GM21529 (cell line): ENCODE measurements around the gene ASPM.
"Not testable (repeated sequence)": the region's sequence is repeated elsewhere in the genome, so short reads cannot be mapped to it uniquely, and the experiment has no call there.

ENCODE experiments used
- ATAC-seq: cut with Tn5 transposase; IDR thresholded peaks from one replicate; pipeline ENCODE4 v1.9.1; 2021; ENCODE audit not compliant: unreplicated experiment

ASPM gene

DNA sequence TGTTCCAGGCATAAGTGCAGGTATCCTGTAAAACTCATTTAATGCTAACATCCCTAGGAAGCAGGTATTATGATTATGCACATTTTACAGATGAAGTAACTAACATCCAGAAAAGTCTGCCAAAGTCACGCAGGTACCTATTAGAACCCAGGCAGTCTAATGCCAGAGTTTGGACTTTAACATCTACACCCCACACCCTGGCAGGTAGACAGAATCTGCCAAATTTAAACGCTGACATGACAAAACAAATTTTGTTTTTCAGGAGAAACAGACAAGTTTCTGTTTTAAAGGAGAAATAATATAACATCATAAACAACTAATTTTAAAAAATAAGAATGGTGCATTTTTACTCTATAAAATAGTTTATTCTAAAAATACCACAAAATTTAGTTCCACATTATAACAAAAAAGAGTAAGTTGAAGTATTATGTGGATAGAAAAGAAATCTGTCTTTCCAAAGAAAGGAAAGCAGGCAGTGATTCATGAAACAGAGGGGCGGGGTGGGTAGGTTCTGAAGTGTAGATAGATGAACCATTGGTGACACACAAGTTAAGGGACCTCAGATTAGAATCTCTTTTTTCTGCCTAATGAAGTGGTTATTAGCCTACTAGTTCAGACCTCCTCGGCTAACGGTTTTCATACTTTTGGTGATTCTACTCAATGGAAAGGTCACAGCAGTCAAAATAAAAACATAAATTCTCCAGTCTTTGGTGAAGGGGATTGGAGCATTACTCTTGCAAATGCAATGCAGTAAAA is 1.7 kb downstream of the ASPM start:
- ATAC-seq: no peak

GRCh38 chr1:197143276-197143675 is 3.2 kb downstream of the ASPM start:
- no peak for ATAC-seq

DNA sequence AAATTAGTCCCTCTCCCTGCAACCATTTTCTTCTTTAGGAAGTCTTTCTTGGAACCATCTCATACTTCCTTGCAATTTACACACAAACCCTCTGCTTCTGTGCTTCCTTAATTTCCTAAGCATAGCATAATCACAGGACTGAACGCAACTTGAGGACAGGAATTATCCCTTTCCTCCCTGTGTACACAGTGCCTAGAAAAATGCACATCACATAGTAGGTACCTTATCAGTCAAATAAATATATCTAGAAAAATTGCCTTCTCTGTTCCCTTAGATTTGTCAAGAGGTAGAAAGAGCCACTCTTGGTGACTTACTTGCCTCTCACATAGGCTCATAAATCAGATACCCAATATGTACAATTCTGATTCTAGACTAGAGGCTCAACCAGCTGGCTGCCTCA is 4.9 kb downstream of the ASPM start:
- no peak for ATAC-seq

- no peak for ATAC-seq
These were observed 6.3 kb downstream of the ASPM start for GRCh38 chr1:197140121-197140520.

GRCh38 chr1:197139169-197139568 is 7.3 kb downstream of the ASPM start:
- no peak for ATAC-seq

DNA sequence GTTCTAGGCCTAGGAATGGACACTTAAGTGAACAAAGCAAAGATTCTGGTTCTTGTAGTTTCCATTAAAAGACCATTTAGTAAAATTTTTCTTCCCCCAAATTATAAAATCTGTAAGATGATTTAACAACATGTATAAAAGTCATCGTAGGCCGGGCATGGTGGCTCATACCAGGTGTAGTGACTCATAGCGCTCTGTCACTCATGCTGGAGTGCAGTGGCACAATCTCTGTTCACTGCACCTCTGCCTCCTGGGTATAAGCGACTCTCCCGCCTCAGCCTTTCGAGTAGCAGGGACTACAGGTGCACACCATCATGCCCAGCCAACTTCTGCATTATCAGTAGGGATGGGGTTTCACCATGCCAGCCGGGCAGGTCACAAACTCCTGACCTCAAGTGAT is 9.1 kb downstream of the ASPM start:
- no peak for ATAC-seq

DNA sequence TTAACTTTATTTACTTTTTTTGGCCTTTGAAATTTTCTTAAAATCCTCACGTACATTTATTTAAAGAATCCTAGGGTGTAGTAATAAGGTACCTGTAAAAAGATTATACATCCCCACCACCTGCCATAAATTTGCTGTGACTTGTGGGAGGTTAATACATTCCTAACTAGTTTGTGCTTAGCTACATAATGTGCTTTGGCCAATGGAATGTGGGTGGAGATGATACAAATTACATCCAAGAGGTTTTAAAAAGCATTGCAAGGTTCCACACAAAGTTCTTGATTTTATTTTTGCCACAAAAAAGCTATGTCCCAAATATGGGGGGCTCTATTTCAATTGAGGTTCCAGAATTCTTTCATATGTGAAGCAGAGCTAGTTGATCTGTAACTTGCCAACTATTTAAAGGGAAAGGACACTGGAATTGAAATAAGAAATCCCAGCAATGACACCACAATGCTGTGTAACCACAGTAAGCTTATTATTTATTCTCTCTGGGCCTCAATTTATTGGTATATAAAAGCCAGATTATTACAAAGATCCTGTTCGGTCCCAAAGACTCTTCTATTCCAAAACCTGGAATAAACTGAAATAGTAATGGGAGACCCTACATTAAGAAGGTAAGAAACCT is 15.7 kb downstream of the ASPM start:
- ATAC-seq: no peak

- no peak for ATAC-seq
These were observed 16.8 kb downstream of the ASPM start for GRCh38 chr1:197129698-197130097.

GRCh38 chr1:197127246-197127912 is 19.1 kb downstream of the ASPM start:
- ATAC-seq: no peak

DNA sequence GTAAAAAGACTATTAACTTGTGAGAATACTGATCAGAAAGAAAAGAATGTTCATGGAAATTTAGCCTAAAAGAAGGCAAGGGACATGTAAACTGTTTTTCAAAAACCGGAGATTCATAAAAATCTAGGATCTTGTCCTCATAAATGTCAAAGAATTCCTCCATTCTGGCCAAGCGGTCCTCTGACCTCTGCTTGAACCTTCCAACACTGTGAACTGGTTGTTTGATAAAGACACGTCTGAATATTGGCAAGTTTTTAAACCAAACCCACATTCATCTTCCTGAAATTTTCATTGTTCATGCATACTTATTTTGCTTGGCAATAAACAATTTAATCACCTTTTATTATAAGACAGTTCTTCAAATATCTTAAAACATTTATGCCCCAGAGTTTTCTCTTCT is 19.8 kb downstream of the ASPM start:
- no peak for ATAC-seq

DNA sequence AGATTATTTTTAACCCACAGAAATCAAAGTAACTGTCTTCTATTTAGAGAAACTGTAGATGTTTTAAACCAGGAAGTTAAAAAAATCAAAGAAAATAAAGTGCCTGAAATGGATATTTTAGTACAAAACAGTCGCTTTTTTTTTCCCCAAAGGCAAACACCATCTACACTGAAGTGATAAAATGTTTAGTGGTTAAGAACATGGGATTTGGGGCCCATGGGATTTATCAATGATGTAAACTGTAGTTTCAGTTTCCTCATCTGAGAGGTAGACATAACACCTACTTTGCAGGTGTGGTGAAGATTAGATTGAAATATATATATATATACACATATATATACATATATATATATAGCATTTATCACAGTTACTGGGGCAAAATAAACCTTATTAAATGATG is 22.1 kb downstream of the ASPM start:
- no peak for ATAC-seq

- no peak for ATAC-seq
These were observed 30.3 kb downstream of the ASPM start for GRCh38 chr1:197116156-197116555.

GRCh38 chr1:197106869-197107268 is 39.6 kb downstream of the ASPM start:
- ATAC-seq: no peak

GRCh38 chr1:197103300-197103699 is 43.2 kb downstream of the ASPM start:
- ATAC-seq: no peak

GRCh38 chr1:197101978-197102377 is 44.5 kb downstream of the ASPM start:
- ATAC-seq: no peak

- ATAC-seq: no peak
These were observed 45.8 kb downstream of the ASPM start for GRCh38 chr1:197100677-197101076.

DNA sequence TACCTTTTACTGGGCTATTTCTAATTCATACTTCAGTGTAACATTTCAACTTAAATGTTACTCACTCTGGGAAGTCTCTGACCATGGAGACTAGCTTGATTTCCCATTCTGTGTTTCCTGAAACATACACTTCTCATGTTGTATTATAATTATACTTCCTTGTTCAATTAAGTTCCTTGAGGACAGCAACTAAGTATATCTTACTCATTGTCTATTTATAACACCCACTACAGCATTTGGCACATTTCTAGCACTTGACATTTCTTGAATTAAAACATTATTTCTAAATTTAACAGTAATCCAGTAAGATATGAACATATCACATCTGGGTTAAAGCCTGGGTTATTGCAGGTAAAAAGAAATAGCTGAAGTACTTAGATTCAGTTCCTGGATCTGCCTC is 47.0 kb downstream of the ASPM start:
- no peak for ATAC-seq

- not testable (repeated sequence) for ATAC-seq
These were observed 49.5 kb downstream of the ASPM start for GRCh38 chr1:197096971-197097370.

DNA sequence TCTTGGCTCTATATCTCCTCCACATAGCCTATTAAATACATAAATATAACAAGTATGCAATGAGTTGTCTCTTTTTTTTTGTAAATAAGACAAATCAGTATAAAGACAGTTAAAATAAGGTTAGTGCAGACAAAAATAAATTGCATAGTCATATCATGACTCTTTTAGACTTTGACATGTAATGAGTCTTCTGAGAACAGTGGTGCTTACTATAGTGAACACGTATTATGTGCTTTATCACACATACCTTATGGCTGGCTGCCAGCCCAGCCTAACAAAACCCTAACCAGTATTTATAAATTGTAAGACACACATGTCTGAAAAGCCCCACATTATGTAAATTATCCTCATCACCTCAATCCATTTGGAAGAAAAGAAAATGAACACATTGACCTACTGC is 50.3 kb downstream of the ASPM start:
- ATAC-seq: no peak

DNA sequence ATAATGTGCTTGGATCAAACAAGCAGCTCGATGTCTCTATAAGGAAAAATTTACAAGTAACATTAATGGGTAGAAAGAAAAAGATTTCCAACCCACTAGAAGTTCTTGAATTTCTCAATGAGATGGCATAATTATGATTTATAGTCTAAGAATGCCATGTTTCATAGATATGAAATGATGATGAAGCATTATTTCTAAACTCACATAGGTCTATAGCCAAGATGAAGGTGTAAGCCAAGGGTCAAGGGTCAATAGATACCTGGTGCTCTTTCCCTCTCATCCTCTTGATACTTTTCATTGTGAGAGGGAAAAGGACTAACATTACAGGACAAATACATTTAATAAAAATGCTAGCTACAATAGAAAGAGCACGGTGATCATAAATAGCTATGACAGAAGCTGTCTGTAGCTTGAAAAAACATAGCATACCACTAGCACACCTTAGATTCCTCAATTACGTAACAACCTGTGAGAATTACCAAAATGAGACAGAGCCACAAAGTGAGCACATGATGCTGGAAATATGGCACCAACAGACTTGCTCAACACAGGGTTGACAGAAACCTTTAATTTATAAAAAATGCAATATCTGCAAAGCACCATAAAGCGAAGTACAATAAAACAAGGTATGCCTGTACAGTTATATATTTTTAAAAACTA is 53.1 kb downstream of the ASPM start:
- ATAC-seq: no peak

DNA sequence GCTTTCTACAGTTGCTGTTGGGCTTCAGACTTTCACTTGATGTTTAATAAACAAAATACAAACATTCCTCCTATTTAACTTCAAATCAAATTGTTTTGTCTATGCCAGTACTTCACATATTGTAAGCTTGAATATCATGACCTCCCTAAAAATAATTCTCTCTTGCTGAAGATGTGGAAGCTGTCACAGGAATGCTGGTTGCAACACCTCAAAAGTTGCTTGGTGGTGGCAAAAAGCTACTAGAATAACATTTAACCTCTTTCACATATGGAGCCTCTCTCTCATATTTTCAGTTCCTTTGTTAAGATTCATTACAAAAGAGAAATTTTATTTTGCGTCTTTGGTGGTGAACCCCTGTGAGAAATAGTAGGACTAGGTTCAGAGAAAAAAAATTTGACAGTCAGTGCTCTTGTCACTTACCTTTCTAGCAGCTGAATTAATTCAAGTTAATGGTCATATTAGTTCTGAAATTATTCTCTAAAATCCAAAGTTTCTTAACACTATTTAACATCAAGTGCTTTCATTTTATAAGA is 53.9 kb downstream of the ASPM start:
- ATAC-seq: no peak

DNA sequence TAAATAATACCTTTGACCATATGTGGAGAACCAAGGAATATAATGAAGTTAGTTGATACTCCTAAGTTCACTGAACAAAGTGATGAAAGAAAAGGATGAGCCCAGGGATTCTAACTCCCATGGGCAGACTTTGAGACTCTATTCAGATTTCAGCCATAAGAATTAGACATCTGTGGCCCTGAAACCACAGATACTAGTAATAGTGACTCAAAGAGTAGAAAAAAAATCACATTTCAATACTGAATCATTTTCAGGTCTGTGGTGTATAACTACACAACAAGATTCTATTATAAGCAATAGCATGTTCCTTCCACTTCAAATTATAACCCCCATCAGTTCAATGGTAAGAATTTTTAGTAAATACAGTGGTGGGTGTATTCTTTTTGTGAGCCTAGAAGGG is 63.0 kb downstream of the ASPM start:
- no peak for ATAC-seq
